Measurements from ENCODE around the gene MYO7A. TPM values are rescaled to one million over a fixed set of nuclear protein-coding genes. Genes with fewer than 3 reads are reported as not detected.
A peak's percentile ranks its signal among the peaks of the same experiment; 100 is the strongest.

MYO7A gene
- total RNA-seq, 1 experiment from 2014 or later = 3.5 TPM

GRCh38 chr11:77191823-77192495 is 63.9 kb downstream of the MYO7A start:
- DNase-seq = peak; percentile 94 to 98
- Histone ChIP-seq H3K9me2 (ENCODE audit: insufficient read depth) (no peaks in the 10 kb centered on the region), H3K4me2 (peak overlapping the region; percentile 77), H3K4me3 (peak overlapping the region; percentile 60), H3K36me3 (ENCODE audit: low read depth) (no peaks in the 10 kb centered on the region), H3K9me3 (ENCODE audit: insufficient read depth, low read depth) (no peaks in the 10 kb centered on the region), H3K79me2 (ENCODE audit: low read depth) (no peaks in the 10 kb centered on the region), H3F3A (ENCODE audit: insufficient read depth, low read depth) (no peaks in the 10 kb centered on the region), H3K4me1 (replicated peaks; ENCODE audit: insufficient read depth) (peaks cover 8% of the 10 kb centered on the region), H4K20me1 (ENCODE audit: insufficient read depth) (no peaks in the 10 kb centered on the region), H3K27ac (no peak overlapping the region), H3K27me3 (ENCODE audit: insufficient read depth, low read depth) (no peaks in the 10 kb centered on the region), H2AFZ (peak overlapping the region; percentile 95)
- BruUV-seq (replicated peaks) = TSS peak; percentile 69
- POLR2A ChIA-PET (ENCODE audit: unreplicated experiment) = interaction anchor here (0.5 kb wide), 1 partner anchor 281 kb away, joined by 8 read pairs; no protein-coding TSS in a partner anchor
- CTCF ChIA-PET = interaction anchor here (0.5 to 0.7 kb wide), 2 partner anchors 270 to 378 kb away, joined by 3 to 4 read pairs; no protein-coding TSS in a partner anchor
- intact Hi-C loops (cut with micrococcal nuclease; ENCODE audit: unreplicated experiment) = loop anchor here (1.0 to 10.0 kb wide), 8 partner anchors 65 to 1372 kb away; partner anchors contain the start of gene PAK1
- TF ChIP-seq CTCF (conservative IDR thresholded peaks at IDR 0.05) = peak; percentile 100
- no peak for TF ChIP-seq EZH2 (IDR thresholded peaks at IDR 0.05; ENCODE audit: low read depth)

GRCh38 chr11:77193167-77193566 is 65.1 kb downstream of the MYO7A start:
- Histone ChIP-seq H4K20me1 (ENCODE audit: insufficient read depth) (no peaks in the 10 kb centered on the region), H3K4me2 (no peak overlapping the region), H3K4me1 (replicated peaks; ENCODE audit: insufficient read depth) (peaks cover 8% of the 10 kb centered on the region), H3K36me3 (ENCODE audit: low read depth) (no peaks in the 10 kb centered on the region), H3K9me3 (ENCODE audit: insufficient read depth, low read depth) (no peaks in the 10 kb centered on the region), H2AFZ (no peak overlapping the region), H3K27me3 (ENCODE audit: insufficient read depth, low read depth) (no peaks in the 10 kb centered on the region), H3K4me3 (no peak overlapping the region), H3K79me2 (ENCODE audit: low read depth) (no peaks in the 10 kb centered on the region), H3K27ac (no peak overlapping the region), H3F3A (ENCODE audit: insufficient read depth, low read depth) (no peaks in the 10 kb centered on the region), H3K9me2 (ENCODE audit: insufficient read depth) (no peaks in the 10 kb centered on the region)
- CTCF ChIA-PET = no interaction called here
- no peak for TF ChIP-seq EZH2 (IDR thresholded peaks at IDR 0.05; ENCODE audit: low read depth)
- TF ChIP-seq CTCF (conservative IDR thresholded peaks at IDR 0.05) = no peak
- no peak for DNase-seq
- POLR2A ChIA-PET (ENCODE audit: unreplicated experiment) = no interaction called here
- BruUV-seq (replicated peaks) = no TSS peak
- intact Hi-C loops (cut with micrococcal nuclease; ENCODE audit: unreplicated experiment) = loop anchor here (5.0 to 10.0 kb wide), 2 partner anchors 192 to 279 kb away; partner anchors contain the start of gene PAK1

- BruUV-seq (replicated peaks) = no TSS peak
- no peaks in the 10 kb centered on the region for H3K36me3 ChIP-seq (ENCODE audit: low read depth)
- CTCF ChIA-PET = interaction anchor here (2.7 kb wide), 1 partner anchor 354 kb away, joined by 26 read pairs; no protein-coding TSS in a partner anchor
- intact Hi-C loops (cut with micrococcal nuclease; ENCODE audit: unreplicated experiment) = loop anchor here (5.0 to 10.0 kb wide), 2 partner anchors 191 to 278 kb away; partner anchors contain the start of gene PAK1
- TF ChIP-seq CTCF (conservative IDR thresholded peaks at IDR 0.05) (no peak), EZH2 (IDR thresholded peaks at IDR 0.05; ENCODE audit: low read depth) (no peak)
- H3K4me2 ChIP-seq = no peak overlapping the region
- H3K4me1 ChIP-seq (replicated peaks; ENCODE audit: insufficient read depth) = peaks cover 8% of the 10 kb centered on the region
- H2AFZ ChIP-seq = no peak overlapping the region
- H3K79me2 ChIP-seq (ENCODE audit: low read depth) = no peaks in the 10 kb centered on the region
- no peaks in the 10 kb centered on the region for H3K27me3 ChIP-seq (ENCODE audit: insufficient read depth, low read depth)
- no peaks in the 10 kb centered on the region for H3K9me2 ChIP-seq (ENCODE audit: insufficient read depth)
- DNase-seq = no peak
- H3K27ac ChIP-seq = no peak overlapping the region
- H3K9me3 ChIP-seq (ENCODE audit: insufficient read depth, low read depth) = no peaks in the 10 kb centered on the region
- H4K20me1 ChIP-seq (ENCODE audit: insufficient read depth) = no peaks in the 10 kb centered on the region
- H3K4me3 ChIP-seq = no peak overlapping the region
- no peaks in the 10 kb centered on the region for H3F3A ChIP-seq (ENCODE audit: insufficient read depth, low read depth)
- POLR2A ChIA-PET (ENCODE audit: unreplicated experiment) = interaction anchor here (0.5 kb wide), 1 partner anchor 382 kb away, joined by 5 read pairs; no protein-coding TSS in a partner anchor
Measured at GRCh38 chr11:77193911-77194830, 66.1 kb downstream of the MYO7A start.
